ENCODE data around the gene NAXE. TPM values are rescaled to one million over a fixed set of nuclear protein-coding genes. Genes with fewer than 3 reads are reported as not detected.
A peak's percentile ranks its signal among the peaks of the same experiment; 100 is the strongest.

NAXE gene
- total RNA-seq, 1 experiment from 2014 or later = 99.8 TPM

DNA sequence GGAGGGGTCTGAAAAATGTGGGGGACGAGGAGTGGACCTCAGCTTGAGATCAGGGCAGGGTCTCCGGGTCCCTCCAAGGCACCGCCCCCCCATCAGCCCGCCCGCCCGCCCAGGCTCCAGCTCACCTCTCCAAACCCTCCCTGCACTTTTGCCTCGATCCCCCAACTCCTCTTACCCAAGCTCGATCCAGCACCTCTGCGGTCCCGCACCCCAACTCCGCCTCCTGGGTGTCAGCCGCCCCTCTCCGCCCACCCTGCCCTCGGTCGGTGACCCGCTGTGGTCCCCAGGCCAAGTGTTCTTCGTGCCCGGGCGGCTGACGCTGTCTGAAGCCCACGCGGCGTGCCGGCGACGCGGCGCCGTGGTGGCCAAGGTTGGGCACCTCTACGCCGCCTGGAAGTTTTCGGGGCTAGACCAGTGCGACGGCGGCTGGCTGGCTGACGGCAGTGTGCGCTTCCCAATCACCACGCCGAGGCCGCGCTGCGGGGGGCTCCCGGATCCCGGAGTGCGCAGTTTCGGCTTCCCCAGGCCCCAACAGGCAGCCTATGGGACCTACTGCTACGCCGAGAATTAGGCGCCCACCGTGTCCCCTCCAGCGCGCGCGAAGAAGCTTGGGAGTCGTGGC lies 33.3 kb downstream of the NAXE start:
- H3K27ac Mint-ChIP-seq (ENCODE audit: unreplicated experiment) = no peak overlapping the region
- H3K4me1 Mint-ChIP-seq (ENCODE audit: low read depth, unreplicated experiment) = peaks cover 17% of the 10 kb centered on the region
- Histone ChIP-seq H3K36me3 (ENCODE audit: control insufficient read depth, insufficient read depth, low read length) (no peaks in the 10 kb centered on the region), H3K4me1 (peaks cover 13% of the 10 kb centered on the region), H3K9me3 (no peaks in the 10 kb centered on the region), H3K27me3 (replicated peaks; ENCODE audit: control insufficient read depth, insufficient read depth, low read length) (peaks cover 1% of the 10 kb centered on the region; the same call in 1 of the 2 replicates), H3K4me3 (ENCODE audit: low read depth, low read length) (peak overlapping the region; percentile 28)
- TF ChIP-seq, protein P1, sequence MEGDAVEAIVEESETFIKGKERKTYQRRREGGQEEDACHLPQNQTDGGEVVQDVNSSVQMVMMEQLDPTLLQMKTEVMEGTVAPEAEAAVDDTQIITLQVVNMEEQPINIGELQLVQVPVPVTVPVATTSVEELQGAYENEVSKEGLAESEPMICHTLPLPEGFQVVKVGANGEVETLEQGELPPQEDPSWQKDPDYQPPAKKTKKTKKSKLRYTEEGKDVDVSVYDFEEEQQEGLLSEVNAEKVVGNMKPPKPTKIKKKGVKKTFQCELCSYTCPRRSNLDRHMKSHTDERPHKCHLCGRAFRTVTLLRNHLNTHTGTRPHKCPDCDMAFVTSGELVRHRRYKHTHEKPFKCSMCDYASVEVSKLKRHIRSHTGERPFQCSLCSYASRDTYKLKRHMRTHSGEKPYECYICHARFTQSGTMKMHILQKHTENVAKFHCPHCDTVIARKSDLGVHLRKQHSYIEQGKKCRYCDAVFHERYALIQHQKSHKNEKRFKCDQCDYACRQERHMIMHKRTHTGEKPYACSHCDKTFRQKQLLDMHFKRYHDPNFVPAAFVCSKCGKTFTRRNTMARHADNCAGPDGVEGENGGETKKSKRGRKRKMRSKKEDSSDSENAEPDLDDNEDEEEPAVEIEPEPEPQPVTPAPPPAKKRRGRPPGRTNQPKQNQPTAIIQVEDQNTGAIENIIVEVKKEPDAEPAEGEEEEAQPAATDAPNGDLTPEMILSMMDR (IDR thresholded peaks at IDR 0.05; ENCODE audit: insufficient read depth in 1 of 2, low read depth in 1 of 2, low read length in 1 of 2, severe bottlenecking in 1 of 2, unreplicated experiment in 1 of 2) = no peak
- intact Hi-C loops (cut with micrococcal nuclease; ENCODE audit: unreplicated experiment) = no loop called here
- peak in 1 of 2 experiments; percentile 18 for DNase-seq
- ChIA-PET POLR2A (interaction anchor here (0.6 to 0.9 kb wide), 2 partner anchors 40 to 52 kb away, joined by 3 to 4 read pairs; partner anchors contain the start of gene NES), CTCF (interaction anchor here (0.5 to 2.5 kb wide), 18 partner anchors 10 to 205 kb away, joined by 3 to 19 read pairs (median 5); partner anchors contain the start of gene NES)
- no peaks in the 10 kb centered on the region for H3K36me3 Mint-ChIP-seq (ENCODE audit: insufficient read depth, unreplicated experiment)
- H3K27me3 Mint-ChIP-seq (ENCODE audit: insufficient read depth, unreplicated experiment) = peaks cover 25% of the 10 kb centered on the region
- BruUV-seq (replicated peaks) = no TSS peak
- H3K4me3 Mint-ChIP-seq (ENCODE audit: unreplicated experiment) = peak overlapping the region; percentile 64
- H3K9me3 Mint-ChIP-seq (ENCODE audit: unreplicated experiment) = no peaks in the 10 kb centered on the region

DNA sequence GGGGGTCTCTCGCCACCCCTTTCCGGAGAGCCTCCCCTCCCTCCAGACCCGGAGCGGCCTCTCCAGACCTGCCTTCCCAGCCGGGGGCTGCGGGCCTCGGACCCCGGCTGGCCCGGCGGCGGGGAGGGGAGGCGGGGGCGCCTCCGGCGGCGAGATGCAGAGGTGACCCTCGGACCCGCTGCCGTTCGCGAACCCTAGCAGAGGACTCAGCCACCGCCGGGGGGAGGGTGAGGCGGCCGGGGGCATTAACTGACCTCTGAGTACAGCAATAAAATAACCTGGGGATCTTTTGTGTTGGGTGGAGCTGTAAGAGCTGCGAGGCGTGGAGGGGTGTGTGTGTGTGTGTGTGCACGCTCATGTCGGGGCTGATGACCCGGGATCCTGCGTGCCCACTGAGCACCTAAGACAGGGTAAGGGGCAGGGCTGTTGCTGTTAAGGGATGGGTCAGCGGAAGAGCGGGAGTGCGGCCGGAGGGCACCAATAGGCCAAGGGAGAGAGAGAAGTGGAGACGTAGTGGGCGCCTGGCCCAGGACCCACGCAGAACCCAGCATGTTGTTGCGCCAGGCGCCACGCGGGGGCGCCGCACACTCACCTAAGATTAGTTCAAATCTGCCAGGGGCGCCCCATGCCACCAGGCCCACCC lies 34.0 kb downstream of the NAXE start:
- Mint-ChIP-seq H3K9me3 (ENCODE audit: unreplicated experiment) (no peaks in the 10 kb centered on the region), H3K4me3 (ENCODE audit: unreplicated experiment) (peak overlapping the region; percentile 64), H3K4me1 (ENCODE audit: low read depth, unreplicated experiment) (peaks cover 17% of the 10 kb centered on the region), H3K36me3 (ENCODE audit: insufficient read depth, unreplicated experiment) (no peaks in the 10 kb centered on the region), H3K27ac (ENCODE audit: unreplicated experiment) (no peak overlapping the region), H3K27me3 (ENCODE audit: insufficient read depth, unreplicated experiment) (peaks cover 21% of the 10 kb centered on the region)
- DNase-seq = peak; percentile 50 to 62
- ChIA-PET CTCF (interaction anchor here (1.0 to 2.5 kb wide), 4 partner anchors 23 to 64 kb away, joined by 3 to 19 read pairs (median 16); partner anchors contain the start of gene NES), POLR2A (interaction anchor here (0.6 kb wide), 1 partner anchor 39 kb away, joined by 3 read pairs; no protein-coding TSS in a partner anchor)
- no peaks in the 10 kb centered on the region for H3K9me3 ChIP-seq
- peaks cover 13% of the 10 kb centered on the region for H3K4me1 ChIP-seq
- H3K27me3 ChIP-seq (replicated peaks; ENCODE audit: control insufficient read depth, insufficient read depth, low read length) = peaks cover 1% of the 10 kb centered on the region; the same call in 1 of the 2 replicates
- no TSS peak for BruUV-seq (replicated peaks)
- TF ChIP-seq, protein P1 (IDR thresholded peaks at IDR 0.05; ENCODE audit: insufficient read depth in 1 of 2, low read depth in 1 of 2, low read length in 1 of 2, severe bottlenecking in 1 of 2, unreplicated experiment in 1 of 2) = peak; percentile 74 to 75
- peak overlapping the region; percentile 28 for H3K4me3 ChIP-seq (ENCODE audit: low read depth, low read length)
- intact Hi-C loops (cut with micrococcal nuclease; ENCODE audit: unreplicated experiment) = no loop called here
- no peaks in the 10 kb centered on the region for H3K36me3 ChIP-seq (ENCODE audit: control insufficient read depth, insufficient read depth, low read length)

DNA sequence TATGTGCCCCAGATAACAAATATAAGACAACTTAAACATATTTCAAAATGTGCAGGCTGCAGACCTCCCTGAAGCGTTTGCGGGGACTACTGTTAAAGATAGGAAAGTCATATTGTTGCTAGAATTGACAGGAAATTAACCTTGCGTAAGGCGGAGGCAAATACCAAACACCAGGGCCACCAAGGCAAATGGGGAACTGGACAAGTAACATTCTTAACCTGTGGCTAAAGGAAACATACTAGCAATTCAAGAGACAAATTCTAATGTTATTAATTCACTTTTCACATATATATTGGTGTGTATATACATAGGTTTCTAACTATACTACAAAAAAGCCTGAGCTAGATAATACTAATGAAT lies 34.5 kb downstream of the NAXE start:
- DNase-seq = no peak
- intact Hi-C loops (cut with micrococcal nuclease; ENCODE audit: unreplicated experiment) = no loop called here

More for the DNA sequence above, 34.5 kb downstream of the NAXE start:
- POLR2A ChIA-PET = no interaction called here
- peaks cover 1% of the 10 kb centered on the region; the same call in 1 of the 2 replicates for H3K27me3 ChIP-seq (replicated peaks; ENCODE audit: control insufficient read depth, insufficient read depth, low read length)
- no peaks in the 10 kb centered on the region for H3K9me3 ChIP-seq
- BruUV-seq (replicated peaks) = no TSS peak
- peaks cover 21% of the 10 kb centered on the region for H3K27me3 Mint-ChIP-seq (ENCODE audit: insufficient read depth, unreplicated experiment)
- H3K4me1 ChIP-seq = peaks cover 13% of the 10 kb centered on the region
- H3K4me1 Mint-ChIP-seq (ENCODE audit: low read depth, unreplicated experiment) = peaks cover 17% of the 10 kb centered on the region
- no peak overlapping the region for H3K4me3 ChIP-seq (ENCODE audit: low read depth, low read length)
- no peak overlapping the region for H3K27ac Mint-ChIP-seq (ENCODE audit: unreplicated experiment)
- H3K36me3 Mint-ChIP-seq (ENCODE audit: insufficient read depth, unreplicated experiment) = no peaks in the 10 kb centered on the region
- H3K36me3 ChIP-seq (ENCODE audit: control insufficient read depth, insufficient read depth, low read length) = no peaks in the 10 kb centered on the region
- no peaks in the 10 kb centered on the region for H3K9me3 Mint-ChIP-seq (ENCODE audit: unreplicated experiment)
- CTCF ChIA-PET = interaction anchor here (0.5 to 2.5 kb wide), 5 partner anchors 23 to 76 kb away, joined by 3 to 19 read pairs (median 5); partner anchors contain the start of gene NES
- peak overlapping the region; percentile 64 for H3K4me3 Mint-ChIP-seq (ENCODE audit: unreplicated experiment)
- TF ChIP-seq, protein P1 (IDR thresholded peaks at IDR 0.05; ENCODE audit: insufficient read depth in 1 of 2, low read depth in 1 of 2, low read length in 1 of 2, severe bottlenecking in 1 of 2, unreplicated experiment in 1 of 2) = peak in 1 of 2 experiments; percentile 4

Measured in Caco-2 (cell line).